Fibroblast of lung (primary cell): ENCODE results near the gene ADPRH. TPM values are rescaled to one million over a fixed set of nuclear protein-coding genes. Genes with fewer than 3 reads are reported as not detected.

Experiments
- DNase-seq, 2 donors: peaks; one replicate each; pipeline versions ENCODE4 v3.0.0 to v3.0.0-alpha.2; 2010; ENCODE audit warnings: low read depth in 2 of 2
- H2AFZ ChIP-seq: 2 replicates; pipeline ENCODE4 v1.5.1; 2012; ENCODE audit warnings: low read length, control low read depth, inconsistent platforms
- H3K27ac ChIP-seq: 2 replicates; pipeline ENCODE4 v1.5.1; 2011; ENCODE audit warnings: low read length, control low read depth; ENCODE audit not compliant: insufficient read depth
- H3K27me3 ChIP-seq: 2 replicates; pipeline ENCODE4 v1.5.1; 2011; ENCODE audit warnings: mild to moderate bottlenecking, low read length; ENCODE audit not compliant: control insufficient read depth, insufficient read depth
- H3K36me3 ChIP-seq: 2 replicates; pipeline ENCODE4 v1.5.1; 2011; ENCODE audit warnings: low read length; ENCODE audit not compliant: control insufficient read depth, insufficient read depth
- H3K4me1 ChIP-seq: 2 replicates; pipeline ENCODE4 v1.5.1; 2011; ENCODE audit warnings: low read length; ENCODE audit not compliant: control insufficient read depth, insufficient read depth; ENCODE audit errors: extremely low read depth
- H3K4me2 ChIP-seq: 2 replicates; pipeline ENCODE4 v1.5.1; 2011; ENCODE audit warnings: low read length, control low read depth; ENCODE audit not compliant: insufficient read depth; ENCODE audit errors: extremely low read depth
- H3K4me3 ChIP-seq, 4 experiments: fragments of 200-600 bp in 1 of 4; sonication (generic) in 1 of 4; replicated peaks in 1 of 4; 2 replicates each; pipeline ENCODE4 v1.5.1; 2011 to 2016; ENCODE audit warnings: low read length in 4 of 4, low read depth in 3 of 4, mild to moderate bottlenecking in 3 of 4, control low read depth in 2 of 4, inconsistent platforms in 1 of 4, mixed read lengths in 1 of 4; ENCODE audit not compliant: insufficient read depth in 1 of 4; ENCODE audit errors: control extremely low read depth in 1 of 4
- H3K79me2 ChIP-seq: 2 replicates; pipeline ENCODE4 v1.5.1; 2012; ENCODE audit warnings: mild to moderate bottlenecking, low read length, inconsistent platforms; ENCODE audit not compliant: control insufficient read depth, insufficient read depth
- H3K9ac ChIP-seq: 2 replicates; pipeline ENCODE4 v1.5.1; 2011; ENCODE audit warnings: mild to moderate bottlenecking, low read length, control low read depth; ENCODE audit not compliant: insufficient read depth
- H3K9me3 ChIP-seq: 2 replicates; pipeline ENCODE4 v1.5.1; 2012; ENCODE audit warnings: low read depth, low read length; ENCODE audit not compliant: control insufficient read depth, insufficient read depth
- H4K20me1 ChIP-seq: 2 replicates; pipeline ENCODE4 v1.5.1; 2011; ENCODE audit warnings: low read length; ENCODE audit not compliant: control insufficient read depth, insufficient read depth; ENCODE audit errors: extremely low read depth
- CTCF ChIP-seq, 2 donors: IDR thresholded peaks in 1 of 2; conservative IDR thresholded peaks in 1 of 2; 1 replicate in 1 of 2; 2 replicates in 1 of 2; pipeline ENCODE4 v1.5.1; 2011 to 2012; ENCODE audit warnings: low read length in 2 of 2, control low read depth in 1 of 2, inconsistent platforms in 1 of 2, low read depth in 1 of 2, mild to moderate bottlenecking in 1 of 2
- EZH2 ChIP-seq: IDR thresholded peaks from 2 replicates; pipeline ENCODE4 v1.5.1; 2012; ENCODE audit warnings: low read length, control low read depth, mild to moderate bottlenecking; ENCODE audit errors: missing control alignments
- polyA plus RNA-seq, 2 donors: library from polyadenylated mRNA; depleted of rRNA in 1 of 2; stranded (reverse) in 1 of 2; unstranded in 1 of 2; fragments of >200 nt; gene quantifications; 2 replicates each; pipeline ENCODE4 v1.2.1, GENCODE V29; 2011 to 2012; ENCODE audit warnings: missing spikeins in 1 of 2
- total RNA-seq: library from RNA; depleted of rRNA; stranded (reverse); fragments of >200 nt; gene quantifications from 2 replicates; pipeline ENCODE4 v1.2.1, GENCODE V29; 2014

The ADPRH gene
- total and polyA plus RNA-seq, 2 donors (not counting 1 experiment from before 2014, with no cell fraction given) = 1.1 to 7.4 TPM

- H3K79me2 ChIP-seq = no peaks in the 10 kb centered on the region
- no peaks in the 10 kb centered on the region for H3K9me3 ChIP-seq
- H2AFZ ChIP-seq = peak overlapping the region; percentile 54
- no peaks in the 10 kb centered on the region for H3K27me3 ChIP-seq
- H3K36me3 ChIP-seq = no peaks in the 10 kb centered on the region
- DNase-seq = no peak
- no peak overlapping the region for H3K9ac ChIP-seq
- TF ChIP-seq EZH2 (no peak), CTCF (conservative IDR thresholded peaks at IDR 0.05 in 1 of 2, IDR thresholded peaks at IDR 0.05 in 1 of 2; ENCODE audit: low read depth in 1 of 2, low read length in 2 of 2) (no peak)
- H3K4me3 ChIP-seq = no peak overlapping the region
- H4K20me1 ChIP-seq = no peaks in the 10 kb centered on the region
- no peak overlapping the region for H3K4me2 ChIP-seq
- peaks cover 3% of the 10 kb centered on the region for H3K4me1 ChIP-seq
- H3K27ac ChIP-seq = no peak overlapping the region
Measured at GRCh38 chr3:119630880-119631329, 51.6 kb downstream of the ADPRH start.

- Histone ChIP-seq H3K4me1 (peaks cover 3% of the 10 kb centered on the region), H3K27me3 (no peaks in the 10 kb centered on the region), H3K9me3 (no peaks in the 10 kb centered on the region), H3K36me3 (no peaks in the 10 kb centered on the region), H3K4me3 (no peak overlapping the region), H3K4me2 (no peak overlapping the region), H3K9ac (no peak overlapping the region), H3K27ac (no peak overlapping the region), H4K20me1 (no peaks in the 10 kb centered on the region), H2AFZ (no peak overlapping the region), H3K79me2 (no peaks in the 10 kb centered on the region)
- peak in 1 of 2 donors; percentile 61 for DNase-seq
- no peak for TF ChIP-seq CTCF (conservative IDR thresholded peaks at IDR 0.05 in 1 of 2, IDR thresholded peaks at IDR 0.05 in 1 of 2; ENCODE audit: low read depth in 1 of 2, low read length in 2 of 2)
- TF ChIP-seq EZH2 = no peak
Measured at GRCh38 chr3:119631516-119631915, 52.2 kb downstream of the ADPRH start.

- Histone ChIP-seq H3K4me2 (no peak overlapping the region), H3K36me3 (no peaks in the 10 kb centered on the region)
- TF ChIP-seq EZH2 (no peak), CTCF (conservative IDR thresholded peaks at IDR 0.05 in 1 of 2, IDR thresholded peaks at IDR 0.05 in 1 of 2; ENCODE audit: low read depth in 1 of 2, low read length in 2 of 2) (no peak)
Measured at GRCh38 chr3:119632216-119632615, 52.9 kb downstream of the ADPRH start.

More at GRCh38 chr3:119632216-119632615, 52.9 kb downstream of the ADPRH start:
- H3K27me3 ChIP-seq = no peaks in the 10 kb centered on the region
- H3K79me2 ChIP-seq = no peaks in the 10 kb centered on the region
- no peaks in the 10 kb centered on the region for H3K9me3 ChIP-seq
- no peak overlapping the region for H3K9ac ChIP-seq
- no peak for DNase-seq
- no peak overlapping the region for H2AFZ ChIP-seq
- peaks cover 6% of the 10 kb centered on the region for H3K4me1 ChIP-seq
- no peak overlapping the region for H3K4me3 ChIP-seq
- no peak overlapping the region for H3K27ac ChIP-seq
- H4K20me1 ChIP-seq = no peaks in the 10 kb centered on the region
